ENCODE data around the gene PHEX. TPM values are rescaled to one million over a fixed set of nuclear protein-coding genes. Genes with fewer than 3 reads are reported as not detected.
A peak's percentile ranks its signal among the peaks of the same experiment; 100 is the strongest.

PHEX gene
- total RNA-seq, 1 donor from 2014 or later: under 0.01 TPM

DNA sequence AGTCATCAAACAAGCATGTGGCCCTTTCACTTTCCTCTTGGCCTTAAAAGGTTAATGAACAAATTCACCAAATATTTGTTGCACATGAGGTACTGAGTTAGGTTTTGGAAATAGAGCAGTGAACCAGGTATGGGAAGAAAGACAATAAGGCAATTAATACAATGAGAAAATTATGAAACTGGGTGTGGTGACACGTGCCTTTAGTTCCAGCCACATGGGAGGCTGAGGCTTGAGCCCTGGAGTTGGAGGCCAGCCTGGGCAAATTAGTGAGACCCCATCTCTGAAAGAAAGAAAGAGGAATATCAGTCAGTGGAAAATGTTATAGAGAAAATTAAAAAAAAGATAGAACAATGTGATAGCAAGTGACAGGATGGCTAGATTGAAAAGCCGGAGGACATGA lies 8.1 kb downstream of the PHEX start:
- no peak for DNase-seq (ENCODE audit: low read depth in 2 of 2)

DNA sequence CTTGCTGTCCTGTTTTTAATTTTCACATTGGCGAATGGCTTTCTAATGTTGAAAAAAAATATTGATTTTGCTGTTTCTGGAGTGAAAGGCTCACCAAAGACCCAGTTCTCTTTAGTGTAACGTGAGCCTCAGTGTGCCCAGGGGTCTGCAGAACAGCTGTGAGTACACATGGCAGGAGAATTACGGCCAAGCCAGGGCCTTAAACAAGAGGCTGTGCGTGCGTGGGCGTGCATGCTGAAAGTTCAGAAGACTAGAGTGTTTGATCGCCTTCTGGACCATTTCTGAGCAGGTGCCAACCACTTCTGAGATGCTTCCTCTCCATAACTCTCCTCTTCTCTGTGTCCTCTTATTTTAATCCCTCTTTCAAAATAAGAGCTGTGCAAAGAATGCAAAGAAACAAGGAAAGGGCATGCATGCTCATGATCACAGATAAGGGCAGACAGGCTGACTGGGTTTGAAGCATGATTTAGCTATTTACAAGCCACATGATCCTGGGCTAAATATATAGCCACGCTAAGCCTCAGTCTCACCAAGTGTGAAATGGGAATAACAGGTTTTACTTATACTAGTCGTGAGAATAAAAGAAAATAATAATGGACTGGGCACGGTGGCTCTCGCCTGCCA lies 9.9 kb downstream of the PHEX start:
- DNase-seq (ENCODE audit: low read depth in 2 of 2): no peak

DNA sequence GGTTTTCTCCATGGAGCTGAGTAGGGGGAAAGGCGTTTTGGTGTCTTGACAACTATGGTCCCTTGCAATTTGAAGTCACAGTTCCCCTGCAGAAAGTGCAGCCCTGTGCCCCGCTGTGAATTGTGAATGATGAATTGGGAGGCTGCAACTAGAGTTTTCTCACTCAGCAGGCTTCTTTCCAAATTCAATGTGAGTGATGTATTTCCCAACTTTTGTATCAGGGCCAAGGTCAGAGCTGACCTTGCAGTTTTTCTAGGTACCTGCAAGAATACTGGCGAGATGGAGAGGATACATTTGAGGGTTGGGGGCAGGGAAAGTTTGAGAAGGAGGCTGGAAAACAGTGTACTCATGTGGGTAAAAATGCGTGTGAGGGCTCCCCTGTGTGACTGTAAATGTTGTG lies 11.7 kb downstream of the PHEX start:
- DNase-seq (ENCODE audit: low read depth in 2 of 2): no peak

DNA sequence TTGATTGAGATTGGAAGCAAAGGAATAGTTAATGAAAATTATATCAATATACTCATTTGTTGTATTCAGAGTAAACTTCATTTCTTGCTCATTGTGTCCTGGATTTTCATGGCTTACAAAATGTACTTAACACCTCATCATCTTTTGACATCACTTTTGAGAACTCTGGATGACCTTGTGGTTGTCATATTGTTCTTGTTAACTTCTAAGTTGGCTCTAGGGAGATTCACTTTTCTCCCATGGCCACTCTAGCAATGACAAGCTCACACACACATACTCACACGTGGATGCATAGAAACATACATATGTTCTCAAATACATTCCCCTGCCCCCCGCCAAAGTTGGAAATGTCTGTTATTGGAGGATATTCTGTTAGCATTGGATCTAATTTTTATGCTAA lies 15.3 kb downstream of the PHEX start:
- no peak for DNase-seq (ENCODE audit: low read depth in 2 of 2)

DNA sequence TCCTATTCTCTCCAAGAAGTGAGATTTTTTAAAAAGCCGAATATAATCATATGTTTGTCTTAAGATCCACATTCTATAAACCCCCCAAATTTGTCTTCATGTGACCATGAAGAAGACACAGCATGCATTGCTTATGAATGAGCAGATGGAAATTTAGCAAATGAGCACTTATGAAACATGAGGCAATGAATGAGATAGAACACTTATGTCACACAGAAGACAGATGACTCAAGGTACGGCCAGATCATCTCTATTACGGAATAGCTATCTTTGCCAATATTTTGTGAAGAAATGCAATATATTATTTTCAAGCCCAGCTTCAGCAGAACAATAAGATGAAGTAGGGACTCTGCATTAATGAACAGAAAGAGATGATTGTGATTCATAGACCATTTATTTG lies 21.4 kb downstream of the PHEX start:
- DNase-seq (ENCODE audit: low read depth in 2 of 2): no peak

DNA sequence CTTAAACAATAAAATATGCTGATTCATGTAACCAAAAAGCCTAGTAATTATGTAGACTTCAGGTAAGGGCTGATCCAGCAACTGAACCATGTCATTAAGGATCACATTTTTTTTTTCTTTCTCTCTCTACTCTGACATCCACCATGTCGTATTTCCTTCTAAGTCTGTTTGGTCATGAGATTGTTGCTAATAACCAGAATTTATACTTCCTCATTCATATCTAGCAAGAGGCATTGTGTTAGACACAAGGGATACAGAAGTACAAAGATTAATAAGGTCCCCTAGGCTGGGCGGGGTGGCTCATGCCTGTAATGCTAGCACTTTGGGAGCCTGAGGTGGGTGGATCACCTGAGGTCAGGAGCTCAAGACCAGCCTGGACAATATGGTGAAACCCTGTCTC lies 24.1 kb downstream of the PHEX start:
- DNase-seq (ENCODE audit: low read depth in 2 of 2): no peak

DNA sequence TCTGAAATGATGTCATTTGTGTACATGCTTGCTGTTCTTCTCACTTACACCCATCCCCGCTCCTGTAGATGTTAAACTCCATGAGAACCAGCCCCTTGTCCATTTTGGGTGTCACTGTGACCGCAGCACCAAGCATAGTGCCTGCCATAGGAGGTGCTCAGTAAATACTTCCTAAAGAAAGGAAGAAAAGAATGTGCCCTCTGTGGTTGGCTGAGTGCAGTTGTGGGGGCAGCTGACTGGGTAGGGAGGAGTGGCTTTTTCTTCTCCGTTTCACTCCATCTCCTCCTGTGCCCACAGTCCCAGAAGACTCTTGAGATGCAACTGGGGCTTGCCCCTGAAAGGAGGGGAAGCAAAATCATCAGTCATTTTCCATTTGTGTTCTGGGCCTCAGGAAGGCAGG lies 25.5 kb downstream of the PHEX start:
- no peak for DNase-seq (ENCODE audit: low read depth in 2 of 2)

DNA sequence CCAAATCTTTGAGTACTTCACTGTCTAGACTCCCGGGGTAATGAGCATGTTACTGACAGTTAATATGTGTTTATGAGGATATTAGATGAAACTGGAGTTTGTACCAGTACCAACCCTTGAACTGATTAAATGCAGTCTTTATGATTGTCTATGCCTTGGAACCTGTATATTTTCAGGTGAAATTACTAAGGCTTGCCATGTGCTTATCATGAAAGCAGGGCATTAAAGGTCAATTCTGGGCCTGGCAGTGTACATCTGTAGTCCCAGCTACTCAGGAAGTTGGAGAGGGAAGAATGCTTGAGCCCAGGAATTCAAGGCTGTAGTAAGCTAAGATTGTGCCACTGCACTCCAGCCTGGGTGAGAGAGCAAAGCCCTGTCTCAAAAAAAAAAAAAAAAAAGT lies 27.6 kb downstream of the PHEX start:
- DNase-seq (ENCODE audit: low read depth in 2 of 2): no peak

DNA sequence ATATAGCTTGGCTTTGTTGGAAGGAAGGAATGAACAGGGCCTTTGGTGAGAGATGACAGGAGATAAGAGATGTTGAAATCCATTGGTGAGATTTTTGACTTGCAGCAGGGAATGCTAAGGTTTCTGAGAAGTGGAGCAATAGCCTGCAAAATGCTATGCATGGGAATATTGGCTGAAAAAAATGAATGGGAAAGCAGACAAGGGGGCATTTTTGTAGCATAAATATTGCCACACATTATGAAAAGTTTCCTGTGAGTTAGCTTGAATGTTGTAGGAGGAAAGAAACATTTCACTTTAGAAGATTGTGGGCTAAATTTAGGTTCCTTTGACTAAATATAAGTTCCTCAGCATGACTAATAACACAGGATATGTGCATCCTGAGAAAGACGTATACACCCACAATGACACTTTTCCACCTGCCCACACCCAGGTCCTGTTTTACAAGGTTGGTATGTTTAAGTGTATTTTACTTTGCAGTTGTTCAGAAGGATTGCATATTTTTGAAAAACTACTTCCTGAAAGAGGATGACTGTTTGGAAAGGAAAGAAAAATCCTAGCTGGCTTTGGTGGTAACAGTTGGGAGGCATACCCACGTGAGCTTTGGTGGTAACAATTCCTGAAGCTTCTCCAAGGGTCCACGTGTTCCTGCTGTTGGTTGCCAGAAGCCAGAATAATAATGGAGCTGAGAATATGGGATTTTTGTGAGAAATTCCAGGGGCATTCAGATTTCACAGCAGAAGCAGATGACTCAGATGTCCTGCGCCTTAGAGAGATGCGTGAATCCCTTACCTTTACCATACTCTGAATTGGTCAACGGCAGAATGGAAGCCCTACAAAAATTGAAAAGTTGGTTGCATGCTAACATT lies 28.5 kb downstream of the PHEX start:
- peak in 1 of 2 donors; percentile 44 for DNase-seq (ENCODE audit: low read depth in 2 of 2)

DNA sequence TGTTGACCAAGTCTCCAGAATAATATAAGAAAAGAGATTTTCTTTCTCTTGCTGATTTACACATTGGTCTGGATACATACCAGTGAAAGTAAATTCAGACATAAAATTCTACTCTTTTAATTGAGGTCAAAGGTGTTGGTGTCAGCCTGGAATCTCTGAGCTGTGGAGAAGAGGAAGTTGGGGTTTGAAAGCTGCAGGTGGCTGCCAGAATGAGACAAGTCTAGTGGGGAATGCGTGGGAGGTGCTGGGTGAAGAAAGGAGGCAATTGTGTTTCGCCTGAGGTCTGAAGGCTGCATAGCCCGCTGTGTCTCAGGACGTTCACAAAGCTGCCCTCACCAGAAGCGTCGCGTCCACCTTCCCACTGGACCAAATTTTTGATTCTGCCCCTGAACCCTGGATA lies 31.2 kb downstream of the PHEX start:
- DNase-seq (ENCODE audit: low read depth in 2 of 2): no peak

DNA sequence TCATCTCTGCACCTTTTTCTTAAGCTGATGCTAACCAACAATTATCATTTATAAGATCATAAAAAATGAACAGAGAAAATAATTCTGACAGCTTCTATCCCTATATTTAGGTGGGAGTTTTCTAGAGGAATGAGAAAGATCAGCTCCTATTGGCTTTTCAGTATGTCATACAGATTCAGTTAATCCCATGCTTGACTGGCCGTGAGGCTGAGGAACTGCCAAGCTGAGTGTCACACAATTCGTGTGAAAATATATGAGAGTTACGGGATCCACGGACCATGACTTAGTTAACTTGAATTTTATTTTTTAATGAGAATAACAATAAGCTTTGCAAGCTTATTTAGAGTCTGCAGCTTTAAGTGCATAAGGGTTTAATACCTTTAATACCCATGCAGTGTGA lies 37.5 kb downstream of the PHEX start:
- no peak for DNase-seq (ENCODE audit: low read depth in 2 of 2)

DNA sequence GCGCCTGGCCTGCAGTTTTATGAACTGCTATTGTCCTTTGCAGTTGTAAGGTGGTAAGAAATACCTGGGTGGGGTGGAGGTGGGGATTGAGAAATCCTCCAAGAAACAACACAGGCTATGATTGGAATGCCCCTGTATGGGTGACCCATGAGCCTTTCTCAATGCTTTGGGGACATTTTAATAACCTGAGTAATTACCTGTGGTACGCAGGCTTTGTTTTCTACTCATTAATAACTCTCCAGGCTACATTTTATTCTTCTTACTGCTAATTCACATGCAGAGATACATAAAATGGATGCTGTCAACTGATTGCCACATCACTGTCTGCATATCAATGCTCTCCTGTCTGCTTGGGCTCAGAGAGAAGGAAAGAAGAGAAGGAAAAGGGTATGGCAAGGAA lies 41.8 kb downstream of the PHEX start:
- no peak for DNase-seq (ENCODE audit: low read depth in 2 of 2)

DNA sequence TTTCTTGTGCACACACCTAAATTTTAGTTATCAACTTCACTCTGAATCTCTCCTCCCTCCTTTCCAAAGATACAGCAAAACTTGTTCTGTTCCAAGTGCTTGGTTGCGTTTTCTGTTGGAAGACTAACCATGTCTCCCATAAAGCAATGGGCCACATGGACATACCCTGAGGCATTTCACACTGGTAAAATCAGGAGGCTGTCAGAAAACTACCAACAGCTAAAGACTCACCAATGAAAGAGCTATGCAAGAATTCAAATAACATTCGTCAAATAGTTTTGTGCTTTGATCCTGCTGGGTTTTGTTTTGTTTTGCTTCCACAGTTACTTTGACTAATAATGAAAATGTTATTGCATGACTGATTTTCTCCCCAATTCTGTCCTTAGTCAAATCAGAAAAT lies 46.0 kb downstream of the PHEX start:
- DNase-seq (ENCODE audit: low read depth in 2 of 2): no peak

DNA sequence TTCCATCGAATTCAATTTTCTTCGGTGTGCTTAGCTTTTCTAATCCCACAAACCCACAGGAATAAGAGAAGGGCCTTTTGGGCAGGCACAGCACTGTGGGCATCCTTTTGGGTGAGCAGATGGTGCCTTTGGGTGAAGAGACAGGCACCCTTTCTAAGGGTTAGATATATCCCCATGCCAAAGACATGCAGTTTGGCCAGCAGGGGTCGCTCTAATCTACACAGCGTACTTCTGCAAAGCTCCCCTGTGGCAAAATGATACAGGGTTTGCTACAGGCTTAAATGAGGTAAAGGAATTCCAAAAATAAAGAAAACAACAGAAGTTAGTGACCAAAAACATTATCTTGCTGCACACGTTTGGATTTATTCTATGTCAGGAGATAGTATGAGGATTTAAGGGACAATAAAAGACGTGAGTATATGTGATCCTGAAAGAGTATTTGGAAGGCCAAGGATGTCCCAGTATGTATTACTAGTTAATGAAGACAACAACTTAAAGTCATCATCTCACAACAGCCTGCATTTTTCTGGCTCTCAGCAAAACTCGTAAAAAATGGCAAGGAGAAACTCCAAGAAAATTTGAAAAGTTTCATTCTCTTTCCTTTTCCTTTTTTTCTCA lies 49.5 kb downstream of the PHEX start:
- DNase-seq (ENCODE audit: low read depth in 2 of 2): peak; percentile 70 to 80

DNA sequence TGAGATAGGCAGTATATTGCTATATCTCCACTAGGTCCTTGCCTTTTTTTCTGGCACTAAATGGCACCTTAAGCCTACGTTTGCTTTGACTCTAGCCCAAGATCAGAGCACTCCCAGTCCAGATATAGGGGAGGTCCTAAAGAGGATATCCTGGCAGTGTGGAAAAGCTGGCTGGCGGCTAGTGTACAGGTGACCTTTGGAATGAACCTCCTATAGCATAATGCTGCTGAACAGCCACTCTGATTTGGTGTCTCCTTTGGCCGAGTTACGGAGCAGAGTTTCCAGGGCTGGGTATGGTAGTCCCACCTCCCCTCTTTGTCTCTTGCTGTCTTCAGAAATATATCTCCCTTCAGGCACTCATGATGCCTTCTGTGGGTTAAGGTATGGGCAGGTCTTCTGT lies 53.9 kb downstream of the PHEX start:
- DNase-seq (ENCODE audit: low read depth in 2 of 2): peak in 1 of 2 donors; percentile 20

DNA sequence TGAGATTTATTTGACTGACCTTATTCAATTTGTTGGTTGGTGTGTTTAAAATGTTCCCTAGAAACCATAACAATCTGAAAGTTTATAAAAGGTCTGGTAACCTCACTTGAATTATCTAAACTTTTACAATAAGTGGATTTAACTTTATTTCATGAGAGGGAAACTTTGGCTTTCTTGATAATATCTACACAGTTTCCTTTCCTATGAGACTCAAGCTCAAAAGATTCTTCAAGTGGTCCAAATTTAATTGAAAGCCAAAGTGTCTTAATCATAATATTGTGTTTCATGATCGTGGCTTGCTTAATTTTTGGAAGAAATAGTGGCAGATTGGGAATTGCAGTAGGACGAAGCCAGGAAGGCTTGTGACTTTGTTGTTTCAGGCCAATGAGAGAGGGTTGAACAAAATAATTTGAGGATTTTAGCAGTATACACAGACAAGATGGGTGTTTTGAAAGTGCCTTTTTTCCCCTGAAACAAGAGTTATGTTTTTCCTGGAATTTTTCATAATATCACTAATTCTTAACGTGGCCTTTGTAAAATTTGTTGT lies 55.0 kb downstream of the PHEX start:
- DNase-seq (ENCODE audit: low read depth in 2 of 2): no peak

DNA sequence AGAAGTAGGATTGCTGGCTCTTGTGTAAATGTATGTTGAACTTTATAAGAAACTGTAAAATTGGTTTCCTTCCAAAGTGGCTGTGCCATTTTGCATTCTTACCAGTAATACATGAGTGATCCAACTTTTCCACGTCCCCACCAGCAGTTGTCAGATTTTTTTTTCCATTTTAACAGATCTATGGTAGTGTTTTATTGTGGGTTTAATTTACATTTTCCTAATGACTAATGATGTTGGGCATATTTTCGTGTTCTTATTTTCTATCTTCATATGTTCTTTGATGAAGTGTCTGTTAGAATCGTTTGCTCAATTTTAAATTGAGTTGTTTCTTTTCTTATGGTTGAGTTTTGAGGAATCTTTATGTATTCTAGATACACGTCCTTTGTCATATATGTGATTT lies 56.2 kb downstream of the PHEX start:
- no peak for DNase-seq (ENCODE audit: low read depth in 2 of 2)

DNA sequence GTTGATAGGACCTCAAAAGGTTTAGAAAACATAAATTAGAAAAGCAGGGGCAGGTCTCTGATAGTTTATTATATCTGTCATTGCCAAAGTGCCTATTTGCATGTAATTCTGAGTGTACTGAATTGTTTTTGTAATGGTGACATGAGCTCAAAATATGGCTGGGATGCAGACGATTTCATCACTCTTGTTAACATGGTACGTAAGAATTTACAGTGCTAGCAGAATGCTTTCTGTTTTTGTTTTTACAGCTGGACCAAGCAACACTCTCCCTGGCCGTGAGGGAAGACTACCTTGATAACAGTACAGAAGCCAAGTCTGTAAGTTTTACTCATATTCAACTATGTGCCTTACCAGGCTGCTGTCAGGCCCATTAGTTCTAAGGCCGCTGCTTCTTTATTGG lies 58.1 kb downstream of the PHEX start:
- DNase-seq (ENCODE audit: low read depth in 2 of 2): peak in 1 of 2 donors; percentile 43

DNA sequence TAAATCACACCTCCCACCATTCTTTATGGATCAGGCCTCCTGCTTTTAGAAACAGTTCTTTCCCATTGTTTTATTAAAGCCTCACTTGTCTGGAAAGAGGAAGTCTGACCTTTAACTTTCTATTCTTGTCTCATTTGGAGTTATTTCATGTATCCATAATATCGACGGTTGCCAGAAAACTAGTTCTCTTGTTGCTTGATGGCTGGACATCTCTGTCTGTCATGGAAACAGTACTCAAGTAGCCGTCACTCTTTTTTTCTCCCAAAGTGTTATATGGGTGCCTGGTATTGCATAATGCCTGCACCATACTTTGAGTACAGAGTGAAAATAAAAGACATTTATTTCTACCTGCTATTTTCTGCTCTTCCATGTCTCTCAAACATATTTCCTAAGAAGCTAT lies 61.4 kb downstream of the PHEX start:
- DNase-seq (ENCODE audit: low read depth in 2 of 2): peak; percentile 78 to 88

DNA sequence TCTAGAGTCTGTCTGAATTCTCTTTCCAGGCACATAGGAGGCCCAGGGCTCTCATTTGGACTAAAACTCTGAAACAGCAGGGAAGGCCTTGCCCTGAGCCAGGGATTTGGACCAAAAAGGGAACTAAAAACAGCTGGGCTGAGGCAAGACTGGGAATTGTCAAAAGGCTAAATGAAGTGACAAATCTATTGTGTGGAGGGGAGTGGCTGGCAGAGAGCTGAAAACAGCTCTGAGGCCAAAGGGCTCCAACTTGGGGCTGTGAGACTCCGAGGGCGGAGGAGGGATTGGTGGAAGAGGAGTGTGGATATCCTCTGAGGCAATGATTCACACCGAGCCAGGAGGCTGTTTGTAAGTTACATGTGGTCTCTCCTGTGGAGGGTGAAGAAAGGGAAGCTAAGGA lies 63.2 kb downstream of the PHEX start:
- DNase-seq (ENCODE audit: low read depth in 2 of 2): peak in 1 of 2 donors; percentile 82

DNA sequence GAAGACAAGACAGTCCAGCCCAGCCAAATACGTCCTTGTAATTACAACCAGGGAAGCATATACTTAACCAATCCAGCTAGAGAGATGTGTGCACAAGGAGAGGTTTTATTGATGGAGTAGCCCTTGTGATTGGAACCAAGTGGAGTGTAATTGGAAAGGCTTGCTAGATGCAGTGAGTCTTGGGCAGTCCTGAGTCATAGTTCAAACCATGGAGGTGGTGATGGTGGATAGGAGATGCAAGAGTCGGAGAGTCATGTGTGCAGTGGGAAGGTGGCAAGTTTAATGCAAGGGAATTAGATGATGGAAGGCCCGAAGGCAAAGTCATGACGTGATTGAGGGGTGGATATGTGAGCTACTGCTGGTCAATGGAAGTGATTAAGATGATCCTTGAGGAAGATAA lies 63.7 kb downstream of the PHEX start:
- DNase-seq (ENCODE audit: low read depth in 2 of 2): no peak

DNA sequence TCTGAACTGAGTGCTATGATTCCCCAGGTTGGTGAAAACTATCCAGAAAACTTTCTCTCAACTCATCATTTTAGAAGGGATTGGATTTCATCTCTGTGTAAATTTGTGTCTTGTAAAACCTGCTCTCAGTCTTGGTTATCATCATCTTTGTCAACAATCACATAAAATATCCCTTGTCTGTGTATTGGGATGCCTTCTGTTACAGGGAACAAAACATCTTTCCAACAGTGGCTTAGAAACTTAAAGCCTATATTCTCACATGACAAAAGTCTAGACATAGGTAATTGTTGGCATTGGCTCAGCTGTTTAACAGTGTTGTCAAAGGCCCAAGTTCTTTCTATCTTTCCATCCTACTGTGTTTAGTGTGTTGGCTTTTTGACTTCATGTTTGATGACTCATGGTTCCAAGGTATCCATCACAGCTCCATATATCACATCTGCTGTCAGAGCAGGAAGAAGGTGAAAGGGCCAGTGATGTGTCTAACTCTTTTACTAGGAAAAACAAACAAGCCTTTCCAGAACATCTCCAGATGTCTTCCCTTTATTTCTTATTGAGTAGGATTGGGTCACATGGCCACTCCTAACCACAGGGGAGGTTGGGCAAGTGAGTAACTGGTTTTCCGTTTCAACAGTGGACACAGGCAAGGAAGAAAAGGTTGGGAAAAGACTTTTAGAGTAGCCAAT lies 65.0 kb downstream of the PHEX start:
- peak; percentile 88 to 89 for DNase-seq (ENCODE audit: low read depth in 2 of 2)

Data from lung microvascular endothelial cell (primary cell).